OCI-LY7 (cell line): ENCODE results near the gene EIF5A. TPM values are rescaled to one million over a fixed set of nuclear protein-coding genes. Genes with fewer than 3 reads are reported as not detected.

ENCODE experiments used
- BruUV-seq: library from RNA; stranded (reverse); fragments of 400-500 nt; replicated peaks from 2 replicates; lab custom pipeline; 2021; lab: Mats Ljungman, UMichigan
- CTCF ChIA-PET: fragments of 300-600 bp; sonication (Branson Sonifier 250); formaldehyde crosslinking; loops from one replicate; lab custom pipeline; 2022; ENCODE audit warnings: antibody characterized with exemption; ENCODE audit not compliant: unreplicated experiment; lab: Charles Lee
- POLR2A ChIA-PET: fragments of 300-600 bp; sonication (Branson Sonifier 250); formaldehyde crosslinking; loops from one replicate; lab custom pipeline; 2022; ENCODE audit warnings: antibody characterized with exemption; lab: Charles Lee
- DNase-seq: peaks from one replicate; pipeline ENCODE4 v3.0.0-alpha.2; 2015; ENCODE audit warnings: low spot score
- H2AFZ ChIP-seq: fragments of 200-600 bp; sonication (generic), shearing (Covaris generic); 2 replicates; pipeline ENCODE4 v1.6.1; 2014; ENCODE audit warnings: mild to moderate bottlenecking, antibody characterized with exemption, low read length, moderate library complexity
- H3K27ac ChIP-seq: fragments of 200-600 bp; sonication (generic); 2 replicates; pipeline ENCODE4 v1.5.1; 2014; ENCODE audit warnings: mixed run types, low read depth, mild to moderate bottlenecking, moderate library complexity, low read length, inconsistent platforms; ENCODE audit not compliant: poor library complexity, severe bottlenecking
- H3K36me3 ChIP-seq: fragments of 200-600 bp; sonication (generic); 2 replicates; pipeline ENCODE4 v1.6.1; 2014; ENCODE audit warnings: mild to moderate bottlenecking, antibody characterized with exemption, low read length, moderate library complexity, mixed read lengths; ENCODE audit not compliant: insufficient read depth
- H3K4me1 ChIP-seq: fragments of 200-600 bp; sonication (generic); 2 replicates; pipeline ENCODE4 v1.5.1; 2014; ENCODE audit warnings: mild to moderate bottlenecking, low read length; ENCODE audit not compliant: insufficient read depth, poor library complexity, severe bottlenecking
- H3K4me2 ChIP-seq: fragments of 200-600 bp; sonication (generic); 2 replicates; pipeline ENCODE4 v1.6.1; 2014; ENCODE audit warnings: mild to moderate bottlenecking, low read length
- H3K4me3 ChIP-seq: fragments of 200-600 bp; sonication (generic); 2 replicates; pipeline ENCODE4 v1.5.1; 2014; ENCODE audit warnings: mild to moderate bottlenecking, low read depth, low read length; ENCODE audit not compliant: poor library complexity, severe bottlenecking
- H3K79me2 ChIP-seq: fragments of 200-600 bp; sonication (generic); 2 replicates; pipeline ENCODE4 v1.6.1; 2016; ENCODE audit warnings: low read depth, mild to moderate bottlenecking, low read length, moderate library complexity, mixed read lengths; ENCODE audit not compliant: insufficient read depth
- H3K9me2 ChIP-seq: fragments of 200-600 bp; sonication (generic); 2 replicates; pipeline ENCODE4 v1.6.1; 2016; ENCODE audit warnings: mild to moderate bottlenecking, low read length, mixed read lengths; ENCODE audit not compliant: insufficient read depth
- H3K9me3 ChIP-seq: fragments of 200-600 bp; sonication (generic); 2 replicates; pipeline ENCODE4 v1.6.1; 2014; ENCODE audit warnings: mild to moderate bottlenecking, mixed run types, low read length, mixed read lengths
- H4K20me1 ChIP-seq: fragments of 200-600 bp; sonication (generic); 2 replicates; pipeline ENCODE4 v1.6.1; 2014; ENCODE audit warnings: mild to moderate bottlenecking, antibody characterized with exemption, low read length, moderate library complexity, mixed read lengths; ENCODE audit not compliant: insufficient read depth
- CTCF ChIP-seq: fragments of 200-600 bp; sonication (generic); conservative IDR thresholded peaks from 2 replicates; pipeline ENCODE4 v1.5.1; 2014; ENCODE audit warnings: mild to moderate bottlenecking, antibody characterized with exemption, low read length, moderate library complexity, mixed read lengths
- EZH2phosphoT487 ChIP-seq: fragments of 200-600 bp; sonication (generic); IDR thresholded peaks from 2 replicates; pipeline ENCODE4 v1.6.1; 2018; ENCODE audit warnings: low read depth, borderline replicate concordance, mild to moderate bottlenecking, mixed run types, antibody characterized with exemption, low read length, moderate library complexity, mixed read lengths
- intact Hi-C: fragments of 100-400 bp; cut with micrococcal nuclease; formaldehyde crosslinking; loops from one replicate; pipeline ENCODE4 v1.10.0; 2022; ENCODE audit not compliant: unreplicated experiment
- total RNA-seq, 2 experiments: library from RNA; depleted of rRNA in 1 of 2; stranded (reverse); fragments of >200 nt in 1 of 2; shearing (Covaris generic) in 1 of 2; gene quantifications; 2 replicates each; pipeline ENCODE4 v1.2.3, GENCODE V29; 2014 to 2022

Gene EIF5A
- total RNA-seq, 2 experiments from 2014 or later: 491 to 803 TPM

- Histone ChIP-seq H3K27ac (peak within 1 kb of the TSS; percentile 96), H3K9me2 (no peaks in the 10 kb centered on the region), H3K4me2 (peak within 1 kb of the TSS; percentile 98), H4K20me1 (no peaks in the 10 kb centered on the region), H2AFZ (peak within 1 kb of the TSS; percentile 38; the same call in 1 of the 2 replicates), H3K36me3 (peaks cover 30% of the 10 kb centered on the region), H3K9me3 (no peaks in the 10 kb centered on the region), H3K4me1 (peaks cover 42% of the 10 kb centered on the region), H3K79me2 (peaks cover 19% of the 10 kb centered on the region; the same call in 1 of the 2 replicates), H3K4me3 (peak within 1 kb of the TSS; percentile 82)
- CTCF ChIA-PET: interaction anchor here (0.9 to 1.2 kb wide), 2 partner anchors 9 to 16 kb away, joined by 4 read pairs; no protein-coding TSS in a partner anchor
- intact Hi-C loops: loop anchor here (1.0 to 2.0 kb wide), 3 partner anchors 22 to 78 kb away; partner anchors contain the start of genes CTDNEP1 and EIF5A
- BruUV-seq: no TSS peak
- TF ChIP-seq CTCF: peak; percentile 37
- no peak for TF ChIP-seq EZH2phosphoT487
- POLR2A ChIA-PET: interaction anchor here (0.6 to 2.0 kb wide), 11 partner anchors 8 to 157 kb away, joined by 3 to 12 read pairs (median 4); partner anchors contain the start of gene ACAP1
- peak; percentile 46 for DNase-seq
These were observed 21.5 kb downstream of the EIF5A start, which contains the start of gene NEURL4 for GRCh38 chr17:7328840-7329373. Gene NEURL4 (minus strand): TSS chr17:7329335. CDS start chr17:7329312, 23 bp downstream.

GRCh38 chr17:7329374-7329996 lies 22.1 kb downstream of the EIF5A start:
- H2AFZ ChIP-seq: peak overlapping the region; percentile 38; the same call in 1 of the 2 replicates
- CTCF ChIA-PET: interaction anchor here (0.8 to 1.6 kb wide), 5 partner anchors 8 to 107 kb away, joined by 3 to 6 read pairs (median 4); partner anchors contain the start of gene TMEM102
- no peaks in the 10 kb centered on the region for H4K20me1 ChIP-seq
- H3K79me2 ChIP-seq: peaks cover 19% of the 10 kb centered on the region; the same call in 1 of the 2 replicates
- no peaks in the 10 kb centered on the region for H3K9me2 ChIP-seq
- TF ChIP-seq CTCF (no peak), EZH2phosphoT487 (no peak)
- peaks cover 42% of the 10 kb centered on the region for H3K4me1 ChIP-seq
- intact Hi-C loops: loop anchor here (1.0 to 2.0 kb wide), 3 partner anchors 22 to 78 kb away; partner anchors contain the start of genes CTDNEP1 and EIF5A
- H3K9me3 ChIP-seq: no peaks in the 10 kb centered on the region
- peak; percentile 100 for DNase-seq
- H3K4me2 ChIP-seq: peak overlapping the region; percentile 98
- POLR2A ChIA-PET: interaction anchor here (0.5 to 2.8 kb wide), 16 partner anchors 8 to 1755 kb away, joined by 3 to 12 read pairs (median 4); partner anchors contain the start of genes GPS2 and TMEM256
- H3K27ac ChIP-seq: peak overlapping the region; percentile 96
- H3K36me3 ChIP-seq: peaks cover 24% of the 10 kb centered on the region
- BruUV-seq: no TSS peak
- peak overlapping the region; percentile 82 for H3K4me3 ChIP-seq
